ENCODE results near the gene GMEB2. TPM values are rescaled to one million over a fixed set of nuclear protein-coding genes. Genes with fewer than 3 reads are reported as not detected.

The GMEB2 gene
- polyA plus RNA-seq, 1 donor = 6.8 TPM

DNA sequence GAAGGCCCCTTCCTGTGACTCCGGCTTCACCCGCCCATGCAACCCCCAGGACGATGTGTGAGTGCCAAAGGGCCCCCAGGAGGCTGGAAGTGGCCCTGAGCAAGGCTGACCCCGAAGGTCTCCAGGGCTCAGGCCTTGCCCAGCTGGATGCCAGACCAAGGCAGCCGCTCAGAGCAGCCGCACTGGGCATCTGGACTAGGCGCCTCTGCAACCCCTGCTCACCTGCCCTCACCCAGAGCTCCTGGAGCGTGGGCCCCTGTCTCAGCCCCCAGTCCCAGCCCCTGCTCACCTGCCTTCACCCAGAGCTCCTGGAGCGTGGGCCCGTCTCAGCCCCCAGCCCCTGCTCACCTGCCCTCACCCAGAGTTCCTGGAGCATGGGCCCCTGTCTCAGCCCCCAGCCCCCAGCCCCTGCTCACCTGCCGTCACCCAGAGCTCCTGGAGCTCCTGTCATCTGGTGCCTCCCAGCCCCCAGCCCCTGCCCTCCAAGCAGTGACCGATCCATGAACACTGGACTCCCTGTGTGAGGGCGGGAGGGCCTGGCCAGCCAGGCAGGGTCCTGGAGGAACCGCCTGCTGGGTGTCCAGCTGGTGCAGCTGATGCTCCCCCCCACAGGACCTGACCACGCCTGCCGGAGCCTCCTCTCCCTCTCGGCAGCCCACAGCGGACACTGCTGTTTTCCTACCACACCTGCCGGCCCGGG lies 80.5 kb downstream of the GMEB2 start:
- DNase-seq (ENCODE audit: low read depth) = no peak

DNA sequence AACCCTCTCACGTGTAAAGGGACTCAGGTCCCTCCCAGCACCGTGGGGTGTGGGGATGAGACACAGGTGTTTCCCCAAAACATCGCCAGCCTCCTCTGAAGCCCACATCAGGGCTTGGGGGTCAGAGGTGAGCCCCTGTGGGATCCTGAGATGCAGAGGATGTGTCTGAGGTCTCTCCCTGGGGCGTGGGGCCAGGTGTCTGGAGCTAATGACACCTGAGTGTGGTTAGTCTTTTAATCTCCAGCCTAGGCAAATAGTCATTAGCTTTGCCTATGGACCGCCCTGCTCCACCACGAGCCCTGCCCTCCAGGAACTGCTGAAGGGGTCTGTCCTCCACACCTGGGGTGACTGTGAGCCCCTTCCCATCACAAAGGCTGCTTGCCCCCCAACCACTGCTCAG lies 81.1 kb downstream of the GMEB2 start:
- no peak for DNase-seq (ENCODE audit: low read depth)

DNA sequence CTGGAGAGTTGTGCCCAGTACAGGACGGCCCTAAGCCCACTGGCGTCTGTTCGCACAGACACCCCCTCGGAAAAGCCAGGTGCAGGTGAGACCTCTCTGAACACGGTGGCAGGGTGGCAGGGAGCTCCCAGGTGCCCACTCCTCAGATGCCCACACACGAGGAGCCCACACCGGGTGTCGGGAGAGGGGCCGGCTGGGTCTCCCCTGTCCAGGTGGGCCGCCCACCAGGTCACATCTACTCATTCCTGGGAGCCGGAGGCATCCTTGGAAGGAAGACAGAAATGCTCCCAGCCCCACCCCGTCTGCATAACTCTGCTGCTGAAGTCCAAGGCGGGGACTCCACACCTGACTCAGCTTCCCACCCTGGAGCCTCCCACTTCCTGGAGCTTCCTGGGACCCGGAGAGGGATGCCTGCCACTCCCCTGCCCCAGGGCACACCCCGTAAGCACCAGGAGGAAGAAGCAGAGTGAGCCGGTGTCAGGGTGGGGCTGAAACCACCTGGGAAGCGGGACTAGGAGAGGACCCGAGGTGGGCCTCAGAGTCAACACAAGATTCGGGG lies 81.9 kb downstream of the GMEB2 start:
- no peak for DNase-seq (ENCODE audit: low read depth)

DNA sequence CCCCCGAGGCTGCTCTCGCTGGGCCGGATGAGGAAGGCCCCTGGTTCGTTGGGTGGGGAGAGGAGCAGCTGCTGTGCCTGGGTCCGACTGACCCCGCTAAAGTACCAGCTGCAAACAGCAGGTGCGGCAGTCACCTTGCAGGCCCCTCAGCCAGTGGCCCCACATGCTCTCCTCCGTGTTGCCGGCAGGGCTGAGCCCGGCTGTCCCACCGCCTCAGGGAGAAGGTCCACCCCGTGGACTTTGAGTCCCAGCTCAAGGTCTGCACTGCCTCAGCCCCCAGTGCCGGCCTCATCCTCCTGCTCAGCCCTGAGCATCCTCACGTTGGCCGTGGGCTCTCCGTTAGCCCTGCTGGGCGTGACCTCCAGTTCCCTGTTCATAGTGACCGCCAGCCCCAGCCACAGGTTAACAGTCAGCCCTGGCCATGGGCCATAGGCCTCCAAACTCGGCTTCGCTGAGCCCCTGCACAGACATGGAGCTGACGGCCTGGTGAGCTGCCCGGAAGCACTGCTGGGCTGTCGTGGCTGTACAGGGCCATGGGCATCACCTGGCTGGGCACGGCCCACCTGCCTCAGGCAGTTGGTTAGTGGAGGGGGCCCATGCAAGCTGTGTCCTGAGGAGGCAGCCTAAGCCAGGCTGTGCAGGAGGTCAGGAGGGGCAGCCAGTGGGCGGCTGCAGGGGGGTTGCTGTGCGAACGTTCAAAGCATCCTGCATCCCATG lies 82.5 kb downstream of the GMEB2 start:
- DNase-seq (ENCODE audit: low read depth) = no peak

DNA sequence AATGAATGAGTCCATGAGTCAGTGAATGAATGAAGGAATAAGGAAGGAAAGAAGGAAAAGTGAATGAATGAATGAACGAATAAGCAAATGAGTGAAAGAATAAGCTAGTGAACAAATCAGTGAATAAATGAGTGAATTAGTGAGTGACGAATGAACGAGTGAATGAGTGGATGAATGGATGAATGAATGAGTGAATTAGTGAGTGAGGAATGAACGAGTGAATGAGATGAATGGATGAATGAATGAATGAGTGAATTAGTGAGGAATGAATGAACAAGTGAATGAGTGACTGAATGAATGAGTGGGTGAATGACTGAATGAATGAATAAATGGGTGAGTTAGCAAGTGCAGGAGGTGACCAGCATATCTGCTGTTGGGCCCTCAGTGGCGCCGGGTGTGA lies 83.2 kb downstream of the GMEB2 start:
- no peak for DNase-seq (ENCODE audit: low read depth)

DNA sequence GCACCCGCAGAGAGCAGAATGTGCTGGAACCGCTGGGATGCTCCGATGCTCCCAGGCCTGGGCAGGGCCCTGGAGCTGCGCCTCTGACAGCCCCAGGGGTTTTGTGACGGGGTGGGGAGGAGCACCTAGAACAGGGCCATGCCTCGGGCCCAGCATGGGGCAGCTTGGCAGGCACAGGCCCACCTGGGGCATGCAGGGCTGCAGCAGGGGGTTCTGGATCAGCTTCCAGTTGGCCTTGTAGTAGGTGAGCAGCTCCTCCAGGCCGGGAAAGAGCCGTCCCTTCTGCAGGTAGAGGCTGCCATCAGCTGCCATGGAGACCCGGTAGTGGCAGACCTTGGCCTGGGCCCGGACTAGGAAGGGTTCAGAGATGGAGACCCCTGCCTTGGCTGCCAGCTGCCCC lies 83.8 kb downstream of the GMEB2 start:
- no peak for DNase-seq (ENCODE audit: low read depth)

DNA sequence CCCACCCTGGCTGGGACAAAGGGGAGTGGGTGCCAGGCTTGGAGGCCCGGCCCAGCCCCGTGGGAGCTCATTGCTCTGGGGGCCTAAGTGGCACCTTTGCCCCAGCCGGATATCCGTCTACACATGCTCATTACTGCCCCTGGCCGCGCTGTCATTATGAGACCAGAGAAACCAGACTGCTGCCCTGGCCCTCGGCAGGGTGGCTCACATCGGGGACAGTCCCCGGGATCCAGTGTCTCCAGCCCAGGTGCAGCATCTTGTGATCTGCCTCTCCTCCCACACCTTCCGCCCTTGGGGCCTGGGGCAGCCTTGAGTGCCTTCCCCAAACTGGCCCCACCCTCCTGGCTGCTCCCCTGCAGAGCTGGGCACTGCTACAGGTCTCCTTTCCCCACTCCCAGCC lies 84.2 kb downstream of the GMEB2 start:
- DNase-seq (ENCODE audit: low read depth) = no peak

DNA sequence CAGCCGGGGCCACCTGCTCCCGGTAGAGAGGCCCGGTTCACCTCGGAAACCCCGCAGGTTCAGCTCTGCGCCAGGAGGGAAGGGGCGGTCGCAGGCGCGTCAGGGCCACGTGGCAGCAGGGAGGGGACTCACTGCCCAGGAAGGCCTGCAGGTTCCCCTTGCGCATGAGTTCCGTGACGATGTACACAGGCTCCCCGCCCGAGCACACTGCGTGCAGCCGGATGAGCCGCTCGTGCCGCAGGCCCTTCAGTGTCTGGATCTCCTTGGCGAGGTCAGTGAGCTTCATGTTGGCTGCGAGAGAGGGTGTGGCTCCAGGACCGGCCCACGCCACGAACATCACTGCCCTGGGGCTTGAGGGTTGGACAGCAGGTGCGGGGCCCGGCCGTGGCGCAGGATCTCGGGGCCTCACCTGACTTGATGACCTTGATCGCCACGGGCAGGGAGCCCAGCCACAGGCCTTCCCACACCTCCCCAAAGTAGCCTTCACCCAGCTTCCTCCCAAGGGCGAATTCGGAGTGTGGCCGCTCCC lies 84.8 kb downstream of the GMEB2 start:
- no peak for DNase-seq (ENCODE audit: low read depth)

DNA sequence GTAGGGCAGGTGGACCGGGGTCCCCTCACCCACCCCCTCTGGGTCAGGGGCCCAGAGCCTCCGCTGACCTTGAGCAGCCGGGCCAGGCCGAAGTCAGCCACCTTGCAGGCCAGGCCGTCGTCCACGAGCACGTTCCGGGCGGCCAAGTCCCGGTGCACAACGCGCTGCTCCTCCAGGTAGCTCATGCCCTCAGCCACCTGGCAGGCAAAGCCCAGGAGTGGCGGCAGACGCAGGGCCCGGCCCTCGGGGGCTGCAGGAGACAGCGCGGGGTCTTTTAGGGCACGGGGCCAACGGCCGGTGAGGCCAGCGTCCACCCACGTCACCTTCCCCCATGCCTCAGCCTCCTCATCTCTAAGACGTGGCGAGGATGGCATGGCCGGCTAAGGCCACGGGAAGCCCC lies 85.5 kb downstream of the GMEB2 start:
- no peak for DNase-seq (ENCODE audit: low read depth)

DNA sequence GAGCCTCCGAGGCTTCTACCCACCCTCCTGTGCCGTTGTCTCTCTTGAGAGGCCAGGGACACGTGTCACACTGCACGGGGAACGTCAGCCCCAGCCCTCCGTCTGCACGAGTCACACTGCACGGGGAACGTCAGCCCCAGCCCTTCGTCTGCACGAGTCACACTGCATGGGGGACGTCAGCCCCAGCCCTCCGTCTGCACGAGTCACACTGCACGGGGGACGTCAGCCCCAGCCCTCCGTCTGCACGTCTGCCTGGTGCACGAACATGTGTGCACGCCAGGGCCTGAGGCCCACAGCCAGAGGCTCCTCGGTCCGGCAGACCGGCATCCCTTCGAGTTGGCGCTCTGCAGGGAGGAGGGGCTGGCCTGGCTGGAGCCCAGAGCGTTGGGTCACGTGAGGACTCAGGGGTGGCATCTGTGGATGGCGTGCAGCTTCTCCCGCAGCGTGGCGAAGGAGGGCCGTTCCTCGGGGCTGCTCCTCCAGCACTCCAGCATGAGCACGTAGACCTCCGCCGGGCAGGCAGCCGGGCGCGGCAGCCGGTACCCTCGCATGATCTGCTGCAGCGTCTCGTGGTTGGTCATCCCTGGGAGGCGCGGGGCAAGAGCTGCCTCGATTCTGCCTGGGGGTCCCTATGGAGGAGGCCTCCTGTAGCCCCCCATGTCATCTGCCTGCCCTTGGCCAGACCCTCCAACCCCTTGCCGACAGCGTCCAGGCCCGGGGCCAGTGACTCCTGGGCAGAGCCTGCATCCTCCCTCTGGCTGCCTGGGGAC lies 86.3 kb downstream of the GMEB2 start:
- DNase-seq (ENCODE audit: low read depth) = no peak

DNA sequence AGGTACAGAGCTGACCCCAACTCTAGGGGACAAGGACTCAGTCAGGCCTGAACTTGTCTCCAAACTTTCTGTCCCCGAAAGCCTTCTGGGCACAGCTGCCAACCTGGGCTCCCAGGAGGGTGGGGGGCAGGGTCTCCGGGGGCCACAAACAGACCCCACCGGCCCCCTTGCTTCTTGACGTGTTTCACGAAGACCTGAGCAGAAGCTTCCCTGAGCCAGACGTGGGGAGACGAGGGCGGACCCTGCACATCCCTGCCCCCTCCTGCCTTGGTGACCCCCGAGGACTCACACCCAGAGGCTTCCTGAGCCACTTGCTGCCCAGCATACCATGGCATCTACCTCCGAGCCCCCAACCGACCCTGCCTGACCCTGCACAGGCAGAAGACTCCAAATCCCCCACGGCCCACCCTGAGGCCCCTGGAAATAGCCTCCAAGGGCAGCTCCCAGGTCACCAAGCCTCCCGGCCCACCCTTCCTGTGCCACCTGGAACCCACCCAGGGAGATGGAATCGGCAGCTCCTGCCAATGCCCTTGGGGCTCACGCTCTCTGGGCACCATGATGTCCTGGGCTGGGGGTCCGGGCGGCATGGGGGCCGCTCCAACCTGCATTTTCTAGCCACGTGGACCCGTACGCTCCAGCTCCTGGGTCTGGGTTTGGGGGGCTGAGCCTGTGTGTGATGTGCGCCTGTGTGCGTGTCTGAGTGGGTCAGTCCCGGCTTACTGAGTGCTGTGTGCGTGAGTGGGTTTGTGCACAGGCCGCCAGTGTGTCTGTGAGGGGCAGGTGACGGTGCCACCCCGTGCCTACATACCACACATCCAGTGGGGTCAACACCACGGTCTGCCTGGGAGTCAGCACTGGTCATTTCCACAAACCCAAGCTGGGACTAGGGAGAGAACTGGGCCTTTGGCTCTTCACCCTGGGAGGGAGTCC lies 87.2 kb downstream of the GMEB2 start:
- DNase-seq (ENCODE audit: low read depth) = no peak

DNA sequence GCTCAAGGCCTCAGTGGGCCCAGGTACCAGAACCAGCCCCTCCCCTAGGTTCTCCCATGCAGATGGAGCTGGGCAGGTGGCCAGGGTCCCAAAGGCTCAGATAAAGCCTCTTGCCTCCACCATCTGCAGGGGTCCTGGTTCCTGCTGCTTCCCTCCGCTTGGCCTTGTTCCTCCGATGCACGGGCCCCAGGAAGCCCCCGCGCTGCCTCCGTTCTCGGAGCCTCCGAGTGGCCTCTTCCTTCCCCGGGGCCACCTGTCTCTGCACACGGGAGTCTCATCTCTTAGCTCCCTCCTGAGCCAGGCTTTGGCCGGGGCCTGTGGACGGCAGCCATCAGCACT lies 87.8 kb downstream of the GMEB2 start:
- DNase-seq (ENCODE audit: low read depth) = no peak

DNA sequence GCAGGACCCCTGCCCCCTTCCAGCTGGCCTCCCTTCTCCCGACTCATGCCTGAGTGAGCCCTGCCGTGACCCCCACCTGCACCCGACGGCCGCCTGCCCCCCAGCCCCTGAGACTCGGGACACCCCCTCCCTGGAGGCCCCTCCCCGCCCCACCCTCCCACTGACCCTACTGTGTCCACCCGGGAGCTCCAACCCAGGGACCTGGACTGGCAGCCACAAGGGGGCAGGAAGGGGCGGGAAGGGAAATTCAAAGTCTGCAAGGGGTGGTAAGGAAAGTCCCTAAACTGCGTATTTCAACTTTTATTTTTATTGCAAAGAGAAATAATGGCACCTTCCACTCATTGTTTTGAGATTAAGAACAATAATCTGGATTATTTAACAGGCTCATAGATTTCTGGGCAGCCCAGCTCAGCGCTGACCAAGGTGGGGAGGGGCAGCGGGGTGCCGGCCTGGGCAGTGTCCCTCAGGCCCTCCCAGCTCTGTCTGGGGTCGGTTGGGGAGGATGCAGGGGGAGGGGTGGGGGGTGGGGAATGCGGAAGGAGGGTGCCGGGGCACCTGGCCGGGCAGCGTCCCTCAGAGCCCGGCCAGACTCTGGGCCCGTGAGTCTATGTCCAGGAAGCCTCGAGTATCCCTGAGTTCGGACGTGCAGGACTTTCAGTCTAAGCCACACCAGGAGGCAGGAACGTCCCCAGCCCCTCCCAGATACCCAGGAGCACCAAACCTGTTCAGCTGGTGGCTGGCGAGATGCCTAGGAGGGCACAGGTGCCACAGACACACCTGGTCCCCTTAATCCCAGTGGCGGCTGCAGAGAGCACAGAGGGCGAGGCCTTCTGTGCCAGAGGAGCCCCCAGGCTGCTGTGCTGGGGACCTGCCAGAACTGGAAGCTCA lies 88.5 kb downstream of the GMEB2 start:
- DNase-seq (ENCODE audit: low read depth) = no peak

Other genes with a start within 250 kb of the GMEB2 start
- gene KCNQ2, start 154.4 kb downstream of the GMEB2 start, polyA plus RNA-seq (ENCODE audit: insufficient read length) = 3.5 TPM
- 1,049 TPM for gene EEF1A2, start 128.0 kb downstream of the GMEB2 start, polyA plus RNA-seq (ENCODE audit: insufficient read length)
- gene PPDPF, start 106.3 kb downstream of the GMEB2 start, polyA plus RNA-seq (ENCODE audit: insufficient read length) = 254 TPM
- 0.34 TPM for gene PTK6, start 89.7 kb downstream of the GMEB2 start, polyA plus RNA-seq (ENCODE audit: insufficient read length)
- gene SRMS, start 79.4 kb downstream of the GMEB2 start, polyA plus RNA-seq (ENCODE audit: insufficient read length) = not detected
- gene FNDC11, start 72.9 kb downstream of the GMEB2 start, polyA plus RNA-seq (ENCODE audit: insufficient read length) = 0.13 TPM
- gene HELZ2, start 52.9 kb downstream of the GMEB2 start, polyA plus RNA-seq (ENCODE audit: insufficient read length) = 6.6 TPM
- gene STMN3, start 26.3 kb upstream of the GMEB2 start, polyA plus RNA-seq (ENCODE audit: insufficient read length) = 11.4 TPM
- 11.0 TPM for gene RTEL1, start 31.2 kb upstream of the GMEB2 start, polyA plus RNA-seq (ENCODE audit: insufficient read length)
- 1.6 TPM for gene TNFRSF6B, start 69.6 kb upstream of the GMEB2 start, polyA plus RNA-seq (ENCODE audit: insufficient read length)
- 25.3 TPM for gene ARFRP1, start 80.9 kb upstream of the GMEB2 start, polyA plus RNA-seq (ENCODE audit: insufficient read length)
- gene ZGPAT, start 80.9 kb upstream of the GMEB2 start, polyA plus RNA-seq (ENCODE audit: insufficient read length) = 12.6 TPM
- 4.6 TPM for gene LIME1, start 109.6 kb upstream of the GMEB2 start, polyA plus RNA-seq (ENCODE audit: insufficient read length)
- gene SLC2A4RG, start 112.7 kb upstream of the GMEB2 start, polyA plus RNA-seq (ENCODE audit: insufficient read length) = 148 TPM
- 18.1 TPM for gene ZBTB46, start 204.2 kb upstream of the GMEB2 start, polyA plus RNA-seq (ENCODE audit: insufficient read length)
- gene ABHD16B, start 234.4 kb upstream of the GMEB2 start, polyA plus RNA-seq (ENCODE audit: insufficient read length) = not detected
- gene TPD52L2, start 238.2 kb upstream of the GMEB2 start, polyA plus RNA-seq (ENCODE audit: insufficient read length) = 76.8 TPM

Data from forelimb muscle (tissue), 1 donor.